SIG-M5 (cell line): Measurements from ENCODE around the gene HOTAIR.

ENCODE experiments used
- DNase-seq: peaks from one replicate; lab custom pipeline; 2025; lab: John Stamatoyannopoulos, UW

HOTAIR gene

DNA sequence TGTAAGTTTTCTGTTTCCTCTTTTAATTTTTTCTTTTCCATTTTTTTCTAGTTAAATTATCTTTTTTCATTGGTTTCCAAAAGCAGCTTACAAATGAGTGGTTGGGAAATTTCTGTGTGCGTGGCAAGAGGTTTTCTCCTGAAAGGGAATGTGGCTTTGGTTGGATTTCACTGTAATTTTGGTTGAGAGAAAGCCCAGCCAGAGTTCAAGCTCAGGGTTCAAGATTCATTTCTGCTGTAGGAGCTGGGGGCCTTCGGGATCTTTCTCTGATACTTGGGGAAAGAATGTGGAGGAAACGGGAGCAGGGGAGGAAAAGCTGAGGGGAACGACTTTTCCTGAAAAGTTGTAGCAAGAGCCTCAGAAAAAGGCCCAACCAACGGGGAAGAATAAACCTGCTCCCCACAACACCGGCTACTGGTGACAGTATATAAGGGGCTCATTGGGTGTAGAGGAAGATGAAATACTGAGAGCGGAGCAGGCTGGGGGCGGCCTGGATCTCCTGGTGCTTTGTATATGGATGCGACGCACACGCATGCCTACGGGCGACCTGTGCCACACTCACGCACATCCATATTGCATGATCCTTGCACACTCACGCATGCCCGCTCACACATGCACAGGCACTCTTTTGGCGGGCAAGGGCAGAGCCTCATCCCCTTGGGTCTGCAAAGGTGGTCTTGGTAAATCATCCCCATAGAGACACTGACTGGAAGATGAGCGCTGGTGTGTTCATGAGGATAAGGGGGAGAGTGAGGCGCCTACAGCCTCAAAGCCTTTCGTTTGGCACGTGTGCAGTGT, 12.1 kb upstream of the HOTAIR start:
- no peak for DNase-seq

DNA sequence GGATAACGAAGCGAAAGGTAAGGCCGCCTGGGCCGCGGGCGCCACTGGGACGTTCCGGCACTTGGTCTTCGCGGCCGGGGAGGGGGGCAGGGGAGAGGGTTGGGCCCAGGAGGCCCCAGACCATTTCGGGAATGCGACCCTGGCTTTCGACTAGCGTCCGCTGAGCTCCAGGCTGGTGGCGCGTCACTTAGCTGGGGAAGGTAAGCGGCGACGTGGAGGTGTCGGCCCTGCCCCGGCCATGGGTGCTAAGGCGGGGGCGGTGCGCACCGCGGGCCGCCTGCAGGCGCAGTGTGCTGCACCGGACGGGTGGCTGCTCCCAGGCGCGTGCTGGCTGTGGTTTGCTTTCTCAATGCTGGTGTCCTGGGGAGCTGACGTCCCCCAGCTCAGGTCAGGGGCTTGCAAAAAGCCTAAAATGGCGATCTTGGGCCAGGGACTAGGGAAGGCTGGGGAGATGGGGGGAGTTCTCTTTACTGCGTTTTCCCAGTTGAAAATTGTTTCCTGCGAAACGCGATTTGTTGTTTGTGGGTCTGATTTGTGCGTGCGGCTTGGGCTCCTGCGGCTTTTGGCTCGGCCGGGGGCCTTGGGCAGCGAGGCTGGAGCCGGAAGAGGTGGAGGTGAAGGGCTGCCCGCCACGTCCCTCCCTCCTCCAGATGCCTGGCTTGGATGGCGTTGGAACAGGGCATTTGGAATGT, 11.4 kb upstream of the HOTAIR start:
- no peak for DNase-seq

GRCh38 chr12:53985692-53985993, 10.9 kb upstream of the HOTAIR start:
- no peak for DNase-seq

- DNase-seq = no peak
Observed at GRCh38 chr12:53984901-53985691, 10.3 kb upstream of the HOTAIR start, which contains the start of gene HOXC10. HOXC10 (plus strand) TSS chr12:53985146; CDS start chr12:53985260, 114 bp downstream.

DNA sequence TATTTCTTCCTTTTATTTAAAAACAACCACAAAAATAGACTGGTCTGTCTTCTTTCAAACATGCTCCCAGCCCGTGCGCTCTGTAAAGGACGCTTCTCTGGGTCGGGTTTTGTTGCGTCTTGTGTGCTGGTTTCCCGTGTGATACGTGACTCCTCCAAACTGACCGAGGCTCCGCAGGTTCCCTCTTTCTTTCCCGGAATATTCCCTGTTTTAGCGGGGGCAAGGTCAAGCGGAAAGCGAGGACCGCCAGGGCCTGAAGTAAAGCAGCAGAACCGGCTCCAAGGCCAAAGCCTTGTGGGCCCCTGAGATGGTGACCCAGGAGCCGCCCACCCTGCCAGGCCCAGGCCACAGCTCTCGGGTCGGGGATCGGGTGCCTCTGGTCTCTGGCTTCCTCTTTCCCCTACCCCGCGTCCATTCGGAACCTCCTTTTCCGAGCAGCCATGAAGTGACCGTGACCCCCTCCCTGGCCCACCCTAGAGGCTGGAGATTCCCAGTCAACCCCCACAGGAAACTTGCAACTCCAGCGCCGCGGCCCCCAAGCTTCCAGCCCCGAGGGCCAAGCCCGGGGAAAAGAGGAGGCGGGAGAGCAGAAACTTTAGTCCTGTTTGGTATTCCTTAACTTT, 9.3 kb upstream of the HOTAIR start:
- no peak for DNase-seq

- DNase-seq = no peak
Observed at GRCh38 chr12:53983568-53983949, 8.8 kb upstream of the HOTAIR start.

DNA sequence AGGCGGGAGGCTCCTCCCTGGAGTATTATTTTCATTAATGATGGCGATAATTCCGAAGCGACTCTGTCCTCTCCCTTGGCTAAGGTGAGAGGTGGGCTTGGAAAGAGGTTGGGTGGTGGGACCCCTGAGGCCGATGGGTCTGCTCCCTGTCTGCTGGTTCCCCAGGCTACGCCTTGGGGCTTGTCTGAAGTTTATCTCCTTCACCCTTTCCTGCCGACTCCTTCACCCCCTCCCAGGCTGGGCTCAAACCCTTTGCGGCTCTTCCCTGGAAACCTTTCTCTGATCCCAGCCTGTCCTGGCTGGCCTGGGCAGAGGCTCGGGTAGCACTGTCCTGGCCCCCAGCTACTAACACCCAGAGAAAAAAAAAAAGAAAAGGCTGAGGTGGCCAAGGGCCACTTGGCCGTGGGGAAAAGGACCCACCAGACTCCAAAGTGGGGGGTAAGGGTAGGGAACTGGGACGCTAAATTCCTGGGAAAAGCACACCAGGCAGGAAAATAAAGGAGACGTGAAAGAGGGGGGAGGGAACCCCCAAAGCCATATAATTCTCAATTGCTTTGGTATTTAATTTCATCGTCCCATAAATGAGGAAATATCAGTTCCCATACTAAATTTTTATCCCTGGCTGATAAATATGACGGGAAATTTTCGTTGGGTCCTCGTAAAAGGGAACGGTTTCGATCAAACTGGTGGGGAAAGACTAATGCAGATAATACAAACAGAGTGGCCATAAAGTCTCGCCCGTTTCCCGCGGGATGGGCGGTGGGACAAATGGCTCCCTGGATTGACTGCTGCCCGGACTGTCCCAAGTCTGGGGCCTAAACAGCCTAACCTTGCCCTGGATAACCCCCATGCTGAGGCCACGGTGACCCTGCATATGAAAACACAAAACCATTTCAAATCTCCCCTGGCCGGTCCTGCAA, 8.2 kb upstream of the HOTAIR start:
- DNase-seq = no peak

GRCh38 chr12:53981634-53982565, 7.1 kb upstream of the HOTAIR start:
- DNase-seq = no peak

- DNase-seq = no peak
Observed at GRCh38 chr12:53980802-53981496, 6.2 kb upstream of the HOTAIR start.

GRCh38 chr12:53980104-53980801, 5.5 kb upstream of the HOTAIR start:
- no peak for DNase-seq

DNA sequence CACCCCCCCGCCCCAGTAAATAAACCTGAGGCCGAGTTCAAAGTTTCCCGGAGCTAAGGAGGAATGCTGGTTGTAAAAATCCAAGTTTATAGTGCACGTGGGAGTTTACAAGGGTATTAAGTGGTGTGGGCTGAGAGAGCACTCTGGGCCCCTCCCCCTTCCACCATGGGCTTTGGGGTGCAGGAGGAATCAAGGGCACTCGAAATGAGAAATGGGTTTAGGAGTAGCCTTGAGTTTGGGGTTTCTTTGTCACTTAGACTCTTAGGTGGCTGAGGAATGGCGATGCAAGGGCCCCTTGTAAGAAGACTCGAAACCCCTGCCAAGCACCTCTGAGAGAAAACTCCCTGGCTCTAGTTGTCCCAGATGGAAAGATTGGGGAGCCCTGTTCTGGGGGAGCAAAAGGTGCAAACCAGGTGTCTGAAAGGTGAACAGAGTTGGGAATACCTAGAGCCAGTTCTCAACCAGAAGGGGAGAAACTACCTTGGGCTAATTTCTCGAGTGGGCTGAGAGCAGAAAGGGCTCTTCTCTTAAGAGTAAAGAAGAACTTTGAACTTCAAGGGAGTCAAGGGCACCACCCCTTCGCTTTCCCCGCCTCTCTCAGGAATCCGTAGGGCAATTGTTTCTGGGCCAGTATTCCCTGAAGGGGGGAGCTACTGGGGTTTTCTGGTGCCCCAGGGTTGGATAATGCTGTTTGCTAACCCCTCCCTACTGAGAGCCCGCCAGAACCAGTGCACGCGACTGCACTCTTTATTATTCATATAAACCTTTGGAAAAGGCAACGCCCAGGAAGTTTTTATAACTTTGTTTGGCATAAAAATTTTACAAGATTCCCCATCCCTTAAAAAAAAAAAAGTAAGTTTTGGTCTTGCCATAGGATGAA, 4.0 kb upstream of the HOTAIR start:
- no peak for DNase-seq

DNA sequence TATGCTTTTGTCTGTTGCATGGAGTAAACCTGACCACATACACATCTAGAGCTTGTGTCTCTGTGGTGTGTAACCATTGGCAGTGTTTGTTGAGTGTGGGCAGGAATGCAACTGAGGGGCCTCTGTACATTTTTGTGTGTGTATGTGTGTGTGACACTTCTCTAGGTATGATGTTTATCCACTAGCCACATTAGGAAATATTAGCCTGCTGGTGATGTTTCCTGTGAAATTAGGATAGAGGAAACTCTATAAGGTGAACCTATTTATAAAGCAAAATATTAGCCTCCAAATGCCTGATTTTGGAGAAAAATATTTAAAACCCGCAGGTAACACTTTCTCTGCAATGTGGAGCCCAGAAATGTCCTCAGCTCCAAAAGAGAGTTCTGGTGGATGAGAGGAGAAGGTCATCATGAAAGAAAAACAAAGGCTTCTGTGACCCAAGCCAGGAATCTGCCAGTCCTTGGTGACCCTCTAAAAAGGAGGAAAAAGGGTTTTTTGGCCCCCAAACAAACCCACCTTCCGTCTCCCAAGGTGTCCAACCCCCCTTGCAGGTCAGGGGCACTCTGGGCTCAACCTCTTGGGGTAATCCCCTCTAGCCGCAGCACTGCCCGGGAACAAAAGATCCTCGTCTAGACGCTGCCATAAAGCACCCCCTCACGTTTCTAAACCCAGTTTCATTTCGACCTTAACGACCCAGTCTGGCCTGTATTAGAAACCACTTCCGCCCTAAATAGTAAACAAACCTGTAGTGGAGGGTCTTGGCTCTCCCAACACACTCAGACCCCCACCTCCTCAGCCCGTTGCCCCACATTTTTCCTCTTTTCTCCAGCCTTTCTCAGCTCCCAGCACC, 3.1 kb upstream of the HOTAIR start:
- no peak for DNase-seq

GRCh38 chr12:53976823-53977595, 2.3 kb upstream of the HOTAIR start:
- no peak for DNase-seq

GRCh38 chr12:53976172-53976822, 1.5 kb upstream of the HOTAIR start:
- DNase-seq = no peak

- DNase-seq = no peak
Observed at GRCh38 chr12:53975479-53976152, 862 bp upstream of the HOTAIR start.
